H1 (cell line): ENCODE measurements around the gene E2F1. TPM values are rescaled to one million over a fixed set of nuclear protein-coding genes. Genes with fewer than 3 reads are reported as not detected.

Source experiments
- CTCF ChIA-PET: fragments of 300-600 bp; sonication (Branson Sonifier 250); formaldehyde crosslinking; loops from one replicate; lab custom pipeline; 2021; ENCODE audit not compliant: partially characterized antibody; lab: Charles Lee
- POLR2A ChIA-PET: fragments of 300-600 bp; sonication (Branson Sonifier 250); formaldehyde crosslinking; loops from one replicate; lab custom pipeline; 2021; ENCODE audit warnings: inconsistent platforms; ENCODE audit not compliant: partially characterized antibody; lab: Charles Lee
- DNase-seq, 2 experiments: peaks; one replicate each; pipeline versions ENCODE4 v3.0.0 to v3.0.0-alpha.2; 2010 to 2022; ENCODE audit warnings: low spot score in 2 of 2, low read depth in 1 of 2, mixed read lengths in 1 of 2
- FAIRE-seq: peaks from 2 replicates; lab custom pipeline; 2011; peaks lifted over from hg19 to GRCh38; lab: Jason Lieb, UNC
- H2AFZ ChIP-seq: 2 replicates; pipeline ENCODE4 v1.8.1; 2012; ENCODE audit warnings: low read length, inconsistent platforms
- H2AK5ac ChIP-seq: 2 replicates; pipeline ENCODE4 v1.6.1; 2013; ENCODE audit warnings: low read depth, low read length
- H2BK120ac ChIP-seq: replicated peaks from 2 replicates; pipeline ENCODE3; 2013; ENCODE audit warnings: low read depth, low read length, inconsistent platforms
- H2BK12ac ChIP-seq: 2 replicates; pipeline ENCODE4 v1.6.1; 2013; ENCODE audit warnings: low read depth, low read length
- H2BK15ac ChIP-seq: 2 replicates; pipeline ENCODE4 v1.6.1; 2013; ENCODE audit warnings: low read length
- H2BK20ac ChIP-seq: 2 replicates; pipeline ENCODE4 v1.6.1; 2013; ENCODE audit warnings: low read length
- H2BK5ac ChIP-seq: 2 replicates; pipeline ENCODE4 v1.6.1; 2013; ENCODE audit warnings: low read depth, low read length
- H3K14ac ChIP-seq: 2 replicates; pipeline ENCODE4 v1.6.1; 2013; ENCODE audit warnings: inconsistent platforms; ENCODE audit not compliant: insufficient read length
- H3K18ac ChIP-seq: 2 replicates; pipeline ENCODE4 v1.6.1; 2013; ENCODE audit warnings: low read length; ENCODE audit errors: extremely low read depth
- H3K23ac ChIP-seq: 2 replicates; pipeline ENCODE4 v1.6.1; 2013; ENCODE audit warnings: inconsistent platforms; ENCODE audit not compliant: insufficient read length
- H3K23me2 ChIP-seq: 2 replicates; pipeline ENCODE4 v1.6.1; 2013; ENCODE audit warnings: low read depth, low read length
- H3K27ac ChIP-seq: 2 replicates; pipeline ENCODE4 v1.6.1; 2011; ENCODE audit warnings: low read depth, low read length, inconsistent platforms
- H3K27me3 ChIP-seq, 4 experiments: replicated peaks in 1 of 4; 1 replicate in 1 of 4; 2 replicates in 3 of 4; pipeline versions ENCODE4 v1.6.1 to v1.8.1; 2011 to 2013; ENCODE audit warnings: low read length in 3 of 4, mild to moderate bottlenecking in 3 of 4, inconsistent platforms in 2 of 4, mixed read lengths in 2 of 4, moderate library complexity in 1 of 4; ENCODE audit not compliant: control insufficient read depth in 3 of 4, insufficient read depth in 3 of 4; ENCODE audit errors: extremely low read depth in 1 of 4
- H3K36me3 ChIP-seq, 4 experiments: 2 replicates each; pipeline versions ENCODE4 v1.6.1 to v1.8.1; 2011 to 2013; ENCODE audit warnings: mild to moderate bottlenecking in 4 of 4, low read length in 3 of 4, moderate library complexity in 2 of 4, control low read depth in 1 of 4, inconsistent platforms in 1 of 4; ENCODE audit not compliant: insufficient read depth in 4 of 4, control insufficient read depth in 2 of 4
- H3K4ac ChIP-seq: replicated peaks from 2 replicates; pipeline ENCODE3; 2013; ENCODE audit warnings: low read length, low read depth, mixed read lengths, inconsistent platforms; ENCODE audit not compliant: insufficient read length
- H3K4me1 ChIP-seq, 4 experiments: replicated peaks in 1 of 4; 1 replicate in 1 of 4; 2 replicates in 3 of 4; pipeline versions ENCODE4 v1.6.1 to v1.8.1; 2011 to 2013; ENCODE audit warnings: low read length in 3 of 4, inconsistent platforms in 2 of 4, mixed read lengths in 1 of 4; ENCODE audit not compliant: insufficient read depth in 4 of 4, control insufficient read depth in 3 of 4
- H3K4me2 ChIP-seq, 2 experiments: 2 replicates each; pipeline versions ENCODE4 v1.6.1 to v1.8.1; 2011 to 2013; ENCODE audit warnings: low read depth in 2 of 2, low read length in 2 of 2, control low read depth in 1 of 2, inconsistent platforms in 1 of 2, mild to moderate bottlenecking in 1 of 2; ENCODE audit not compliant: insufficient read depth in 1 of 2
- H3K4me3 ChIP-seq, 4 experiments: fragments of 200-600, 300-600 bp in 1 of 4; sonication (generic), shearing (Covaris generic), sonication (Bioruptor Twin) in 1 of 4; 2 replicates each; pipeline versions ENCODE4 v1.5.1 to v1.8.1; 2011 to 2016; ENCODE audit warnings: low read length in 4 of 4, low read depth in 3 of 4, control low read depth in 2 of 4, inconsistent platforms in 2 of 4, mild to moderate bottlenecking in 2 of 4, mixed read lengths in 1 of 4, moderate library complexity in 1 of 4; ENCODE audit not compliant: insufficient read depth in 2 of 4; ENCODE audit errors: extremely low read depth in 1 of 4
- H3K56ac ChIP-seq: replicated peaks from 2 replicates; pipeline ENCODE3; 2013; ENCODE audit warnings: low read depth, mild to moderate bottlenecking, mixed read lengths, low read length, inconsistent platforms; ENCODE audit not compliant: insufficient read length
- H3K79me1 ChIP-seq: 2 replicates; pipeline ENCODE4 v1.6.1; 2013; ENCODE audit warnings: low read depth, low read length, control low read depth
- H3K79me2 ChIP-seq, 2 experiments: 2 replicates each; pipeline versions ENCODE4 v1.6.1 to v1.8.1; 2012 to 2013; ENCODE audit warnings: low read length in 2 of 2, mild to moderate bottlenecking in 2 of 2, inconsistent platforms in 1 of 2; ENCODE audit not compliant: insufficient read depth in 2 of 2, control insufficient read depth in 1 of 2
- H3K9ac ChIP-seq, 4 experiments: replicated peaks in 1 of 4; 1 replicate in 1 of 4; 2 replicates in 3 of 4; pipeline versions ENCODE4 v1.6.1 to v1.8.1; 2011 to 2013; ENCODE audit warnings: low read depth in 3 of 4, low read length in 3 of 4, control low read depth in 2 of 4, mild to moderate bottlenecking in 2 of 4, moderate library complexity in 2 of 4, inconsistent platforms in 1 of 4; ENCODE audit errors: extremely low read depth in 1 of 4
- H3K9me3 ChIP-seq, 2 experiments: 2 replicates each; pipeline versions ENCODE4 v1.6.1 to v1.8.1; 2012 to 2013; ENCODE audit warnings: mild to moderate bottlenecking in 2 of 2, moderate library complexity in 2 of 2, control low read depth in 1 of 2, inconsistent platforms in 1 of 2, low read depth in 1 of 2, low read length in 1 of 2, mixed read lengths in 1 of 2; ENCODE audit not compliant: insufficient read depth in 2 of 2
- H4K20me1 ChIP-seq, 2 experiments: replicated peaks in 1 of 2; 2 replicates each; pipeline versions ENCODE3 to v1.8.1; 2011 to 2013; ENCODE audit warnings: inconsistent platforms in 2 of 2, low read length in 2 of 2, mild to moderate bottlenecking in 1 of 2; ENCODE audit not compliant: insufficient read depth in 2 of 2, control insufficient read depth in 1 of 2
- H4K5ac ChIP-seq: 2 replicates; pipeline ENCODE4 v1.6.1; 2013; ENCODE audit warnings: low read length, low read depth, mixed read lengths, inconsistent platforms; ENCODE audit not compliant: insufficient read length
- H4K8ac ChIP-seq: 2 replicates; pipeline ENCODE4 v1.8.0; 2013; ENCODE audit warnings: mild to moderate bottlenecking, moderate library complexity, low read length, inconsistent platforms; ENCODE audit not compliant: insufficient read depth; ENCODE audit errors: extremely low read depth
- H4K91ac ChIP-seq: replicated peaks from 2 replicates; pipeline ENCODE3; 2013; ENCODE audit warnings: low read length, mixed read lengths, inconsistent platforms; ENCODE audit not compliant: insufficient read length
- EGR1 ChIP-seq: IDR thresholded peaks from 2 replicates; pipeline ENCODE4 v1.6.1; 2011; ENCODE audit warnings: low read depth, low read length, borderline replicate concordance
- KDM4A ChIP-seq: IDR thresholded peaks from one replicate; pipeline ENCODE4 v1.7.1; 2012; ENCODE audit warnings: low read depth, mild to moderate bottlenecking, moderate library complexity, low read length, inconsistent platforms; ENCODE audit not compliant: severe bottlenecking
- PHF8 ChIP-seq: fragments of 200-600 bp; sonication (generic); conservative IDR thresholded peaks from 2 replicates; pipeline ENCODE4 v1.7.1; 2012; ENCODE audit warnings: low read depth, mild to moderate bottlenecking, inconsistent platforms, low read length, moderate library complexity
- WGBS, 2 experiments: shearing (Covaris generic) in 1 of 2; methylation state at CpG; one replicate each; pipeline versions ENCODE4 v1.1.6 to v1.1.7; 2013 to 2015; ENCODE audit warnings: low lambda C conversion rate in 2 of 2, mixed read lengths in 2 of 2, inconsistent platforms in 1 of 2, low coverage in 1 of 2, missing lambda C conversion rate in 1 of 2; ENCODE audit not compliant: insufficient replicate concordance in 2 of 2, insufficient coverage in 1 of 2, insufficient read length in 1 of 2; ENCODE audit errors: extremely low coverage in 1 of 2, missing lambda C conversion rate in 1 of 2; 5-methylcytosine and 5-hydroxymethylcytosine counted together
- polyA plus RNA-seq, 7 experiments: library from polyadenylated mRNA; depleted of rRNA in 3 of 7; stranded (reverse) in 5 of 7; unstranded in 2 of 7; fragments of >200 nt in 5 of 7; fragments of 200-250 nt in 2 of 7; gene quantifications; 1 replicate in 5 of 7; 2 replicates in 1 of 7; 4 replicates in 1 of 7; pipeline versions ENCODE4 v1.2.1 to v1.2.3, GENCODE V29; 2011 to 2013; ENCODE audit warnings: missing spikeins in 2 of 7, mixed read lengths in 2 of 7
- total RNA-seq: library from RNA; stranded (reverse); fragmentation: NEBNext Ultra II Directional; extraction: Animal tissue kit (Norgen Biotek cat#: 25700); gene quantifications from 2 replicates; pipeline ENCODE4 v1.2.1, GENCODE V29; 2021
- TF ChIP-seq, protein P1 (sequence below), 3 experiments: IDR thresholded peaks; 1 replicate in 2 of 3; 2 replicates in 1 of 3; pipeline versions ENCODE4 v1.5.1 to v1.6.1; 2011; ENCODE audit warnings: low read length in 3 of 3, mild to moderate bottlenecking in 3 of 3, inconsistent platforms in 2 of 3, low read depth in 1 of 3, moderate library complexity in 1 of 3; ENCODE audit not compliant: insufficient read depth in 1 of 3; ENCODE audit errors: control extremely low read depth in 1 of 3

Gene E2F1
- total and polyA plus RNA-seq, 2 of the 8 experiments (the other 6 are each of a cell fraction or from before 2014, with no cell fraction given) = 33.4 to 35.8 TPM

GRCh38 chr20:33673410-33674293, 12.5 kb downstream of the E2F1 start:
- Histone ChIP-seq H4K5ac (peak overlapping the region; percentile 7), H3K4me3 (peak overlapping the region; percentile 52 to 77 (median 68)), H2AFZ (no peak overlapping the region), H3K4me2 (peak overlapping the region; percentile 85 to 97), H3K9me3 (no peaks in the 10 kb centered on the region), H3K18ac (peak overlapping the region; percentile 32; the same call in 1 of the 2 replicates), H3K27me3 (no peaks in the 10 kb centered on the region), H3K79me1 (no peaks in the 10 kb centered on the region; the same call in 1 of the 2 replicates), H4K91ac (peak overlapping the region; percentile 89), H2BK5ac (0 out of 2 replicates have a peak overlapping the region, but pooled peaks have one; percentile 18), H3K79me2 (no peaks in the 10 kb centered on the region), H3K23ac (no peak overlapping the region), H2BK20ac (no peak overlapping the region), H3K4ac (peak overlapping the region; percentile 87), H3K14ac (no peak overlapping the region), H4K20me1 (peaks cover 0 to 27% of the 10 kb centered on the region in 2 experiments), H4K8ac (peak overlapping the region; percentile 45), H3K4me1 (peaks cover 0 to 22% (median 11%) of the 10 kb centered on the region in 4 experiments; a peak in 4 of 7 replicates), H3K56ac (peak overlapping the region; percentile 72), H3K27ac (no peak overlapping the region; the same call in 1 of the 2 replicates), H2BK120ac (no peak overlapping the region), H2AK5ac (peak overlapping the region; percentile 71; the same call in 1 of the 2 replicates), H3K23me2 (peaks cover 13% of the 10 kb centered on the region), H2BK12ac (peak overlapping the region; percentile 55; the same call in 1 of the 2 replicates), H3K36me3 (peaks cover 12 to 24% (median 21%) of the 10 kb centered on the region in 4 experiments; a peak in 7 of 8 replicates), H3K9ac (peak overlapping the region; percentile 34 to 75 (median 65); a peak in 6 of 7 replicates), H2BK15ac (peak overlapping the region; percentile 46; the same call in 1 of the 2 replicates)
- FAIRE-seq = no peak
- peak; percentile 28 for TF ChIP-seq KDM4A
- 0 out of 2 replicates have a peak, but pooled peaks have one; percentile 15 for TF ChIP-seq PHF8
- TF ChIP-seq, protein P1, sequence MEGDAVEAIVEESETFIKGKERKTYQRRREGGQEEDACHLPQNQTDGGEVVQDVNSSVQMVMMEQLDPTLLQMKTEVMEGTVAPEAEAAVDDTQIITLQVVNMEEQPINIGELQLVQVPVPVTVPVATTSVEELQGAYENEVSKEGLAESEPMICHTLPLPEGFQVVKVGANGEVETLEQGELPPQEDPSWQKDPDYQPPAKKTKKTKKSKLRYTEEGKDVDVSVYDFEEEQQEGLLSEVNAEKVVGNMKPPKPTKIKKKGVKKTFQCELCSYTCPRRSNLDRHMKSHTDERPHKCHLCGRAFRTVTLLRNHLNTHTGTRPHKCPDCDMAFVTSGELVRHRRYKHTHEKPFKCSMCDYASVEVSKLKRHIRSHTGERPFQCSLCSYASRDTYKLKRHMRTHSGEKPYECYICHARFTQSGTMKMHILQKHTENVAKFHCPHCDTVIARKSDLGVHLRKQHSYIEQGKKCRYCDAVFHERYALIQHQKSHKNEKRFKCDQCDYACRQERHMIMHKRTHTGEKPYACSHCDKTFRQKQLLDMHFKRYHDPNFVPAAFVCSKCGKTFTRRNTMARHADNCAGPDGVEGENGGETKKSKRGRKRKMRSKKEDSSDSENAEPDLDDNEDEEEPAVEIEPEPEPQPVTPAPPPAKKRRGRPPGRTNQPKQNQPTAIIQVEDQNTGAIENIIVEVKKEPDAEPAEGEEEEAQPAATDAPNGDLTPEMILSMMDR (IDR thresholded peaks at IDR 0.05; ENCODE audit: control extremely low read depth in 1 of 3, insufficient read depth in 1 of 3, low read depth in 1 of 3, low read length in 3 of 3) = no peak
- no peak for TF ChIP-seq EGR1
- POLR2A ChIA-PET = interaction anchor here (1.1 to 17.9 kb wide), 5 partner anchors 5 to 46 kb away, joined by 3 to 245 read pairs (median 10); partner anchors contain the start of genes ACTL10, C20orf144, NECAB3 and PXMP4
- 22% methylated on average over 9 of the region's 29 CpGs; no CpG with 5 or more reads in 1 of the 2 experiments for WGBS, 2 experiments
- no peak for DNase-seq
- CTCF ChIA-PET = interaction anchor here (1.0 to 1.8 kb wide), 4 partner anchors 9 to 20 kb away, joined by 3 to 6 read pairs (median 4); partner anchors contain the start of gene E2F1
